SJSA1 (cell line): ENCODE results near the gene ARHGEF38. TPM values are rescaled to one million over a fixed set of nuclear protein-coding genes. Genes with fewer than 3 reads are reported as not detected.

Experiments
- DNase-seq, 2 experiments: peaks; one replicate each; pipeline ENCODE4 v3.0.0-alpha.2; 2015 to 2020; ENCODE audit warnings: low spot score in 2 of 2, low read depth in 1 of 2
- H3K27ac ChIP-seq: fragments of 250-450 bp; sonication (Bioruptor Pico); 2 replicates; pipeline ENCODE4 v1.5.1; 2020; ENCODE audit warnings: mild to moderate bottlenecking, moderate library complexity
- H3K27me3 ChIP-seq: fragments of 250-450 bp; sonication (Bioruptor Pico); replicated peaks from 2 replicates; pipeline ENCODE4 v1.5.1; 2020; ENCODE audit warnings: mild to moderate bottlenecking, moderate library complexity
- H3K36me3 ChIP-seq: fragments of 250-450 bp; sonication (Bioruptor Pico); 2 replicates; pipeline ENCODE4 v1.5.1; 2020; ENCODE audit warnings: mild to moderate bottlenecking
- H3K4me1 ChIP-seq: fragments of 250-450 bp; sonication (Bioruptor Pico); replicated peaks from 2 replicates; pipeline ENCODE4 v1.6.1; 2021; ENCODE audit warnings: mild to moderate bottlenecking
- H3K4me3 ChIP-seq: fragments of 250-450 bp; sonication (Bioruptor Pico); 2 replicates; pipeline ENCODE4 v1.5.1; 2020; ENCODE audit warnings: mild to moderate bottlenecking
- H3K9me3 ChIP-seq: fragments of 250-450 bp; sonication (Bioruptor Pico); replicated peaks from 2 replicates; pipeline ENCODE4 v1.5.1; 2020; ENCODE audit warnings: mild to moderate bottlenecking
- total RNA-seq: library from RNA; depleted of rRNA; stranded (reverse); fragments of >200 nt; shearing (Covaris generic); gene quantifications from 2 replicates; pipeline ENCODE4 v1.2.3, GENCODE V29; 2014

The ARHGEF38 gene
- total RNA-seq, 1 experiment from 2014 or later, result not detected

DNA sequence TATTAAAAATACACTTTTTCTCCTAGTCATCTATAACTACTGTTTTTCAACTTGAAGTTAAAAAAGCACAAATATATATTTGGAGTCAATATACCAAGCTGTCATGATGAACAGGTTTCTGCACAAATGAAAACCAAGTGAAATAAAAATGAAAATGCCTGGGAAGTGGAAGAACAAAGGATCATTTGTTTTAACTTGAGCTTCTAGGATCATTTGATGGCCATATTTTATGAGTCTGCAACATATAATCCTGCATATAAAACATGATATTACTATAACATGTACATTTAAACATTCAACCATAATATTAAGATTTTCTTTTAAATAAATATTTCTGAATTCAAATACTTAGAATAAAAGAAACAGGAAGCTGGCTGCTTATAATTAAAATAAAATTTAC, 8.5 kb upstream of the ARHGEF38 start:
- no peaks in the 10 kb centered on the region for H3K36me3 ChIP-seq
- H3K27ac ChIP-seq, result no peak overlapping the region

DNA sequence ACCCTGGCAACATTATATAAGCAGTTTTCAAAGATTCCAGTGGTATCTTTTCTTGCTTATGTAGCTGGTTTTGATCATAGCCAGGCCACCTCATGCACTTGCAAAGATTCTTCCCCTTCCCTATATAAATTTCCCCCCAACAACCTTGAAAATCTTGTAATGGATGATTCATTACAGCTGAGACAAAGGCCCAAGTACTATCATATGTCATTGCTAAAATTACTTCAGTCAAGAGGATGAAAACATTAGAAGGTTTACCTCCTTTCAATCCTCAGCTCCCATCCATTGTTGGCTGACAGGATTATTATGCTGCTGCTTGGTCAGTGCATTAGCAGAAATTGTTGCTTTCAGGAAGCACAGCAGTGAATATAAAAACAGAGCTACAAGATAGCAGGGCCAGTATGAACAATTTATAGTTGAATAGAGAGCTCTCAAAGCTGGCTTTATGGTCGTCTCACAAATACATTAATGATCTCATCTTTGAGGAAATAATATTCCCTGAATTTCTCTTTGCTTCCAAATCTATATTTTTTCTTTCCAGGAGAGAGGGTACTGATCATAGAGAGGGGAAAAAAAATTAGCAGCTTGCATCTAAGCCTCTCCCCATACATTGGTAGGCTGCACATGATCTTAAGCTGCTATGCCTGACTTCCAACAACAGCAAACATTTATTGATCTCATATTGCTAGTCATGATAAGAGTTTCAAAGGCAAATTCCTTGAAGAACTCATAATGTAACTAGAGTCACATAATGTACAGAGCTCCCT, 7.7 kb upstream of the ARHGEF38 start:
- H3K27ac ChIP-seq, result no peak overlapping the region
- no peaks in the 10 kb centered on the region for H3K27me3 ChIP-seq
- H3K4me1 ChIP-seq, result no peaks in the 10 kb centered on the region
- no peak for DNase-seq
- H3K9me3 ChIP-seq, result no peaks in the 10 kb centered on the region
- no peaks in the 10 kb centered on the region for H3K36me3 ChIP-seq
- no peak overlapping the region for H3K4me3 ChIP-seq

More for the DNA sequence above, 8.5 kb upstream of the ARHGEF38 start:
- Histone ChIP-seq H3K9me3 (no peaks in the 10 kb centered on the region), H3K4me1 (no peaks in the 10 kb centered on the region), H3K4me3 (no peak overlapping the region), H3K27me3 (no peaks in the 10 kb centered on the region)
- DNase-seq, result no peak

DNA sequence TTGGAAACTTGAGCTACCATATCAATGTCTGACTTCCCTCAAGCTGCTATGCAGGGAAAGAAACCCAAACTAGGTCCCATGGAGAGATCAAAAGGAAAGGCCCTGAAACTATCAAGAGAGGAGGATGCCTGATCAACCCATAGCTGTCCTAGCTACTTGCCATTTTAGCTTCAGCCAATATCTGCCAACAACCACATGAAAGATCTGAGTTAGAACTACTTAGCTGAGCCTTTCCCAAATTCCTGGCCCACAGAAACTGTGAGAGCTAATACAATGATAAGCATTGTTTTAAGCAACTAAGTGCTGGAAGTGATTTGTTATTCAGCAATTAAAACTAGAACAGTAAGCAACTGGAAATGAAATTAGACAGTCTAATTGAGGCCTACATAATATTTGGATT, 6.3 kb upstream of the ARHGEF38 start:
- Histone ChIP-seq H3K4me1 (no peaks in the 10 kb centered on the region), H3K27me3 (no peaks in the 10 kb centered on the region), H3K4me3 (no peak overlapping the region), H3K36me3 (no peaks in the 10 kb centered on the region), H3K9me3 (no peaks in the 10 kb centered on the region), H3K27ac (no peak overlapping the region)
- DNase-seq, result no peak

DNA sequence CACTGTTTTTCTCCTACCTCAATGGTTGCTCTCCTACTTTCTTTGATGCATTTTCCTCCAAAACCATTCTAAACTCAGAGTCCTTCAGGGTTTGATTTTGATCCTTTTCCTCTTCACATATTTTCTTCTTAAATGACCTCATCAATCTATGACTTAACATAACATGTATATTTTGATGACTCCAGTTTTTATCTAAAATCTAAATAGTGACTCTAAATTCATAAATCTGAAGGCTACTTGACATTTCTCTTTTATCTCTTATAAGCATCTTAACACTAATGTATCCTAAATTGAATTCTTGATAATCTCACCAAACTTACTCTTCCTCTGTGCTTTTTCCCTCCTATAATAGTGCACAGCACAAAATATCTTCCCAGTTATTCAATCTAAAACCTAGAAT, 4.7 kb upstream of the ARHGEF38 start:
- no peak for DNase-seq
- Histone ChIP-seq H3K4me1 (no peaks in the 10 kb centered on the region), H3K27me3 (no peaks in the 10 kb centered on the region), H3K4me3 (no peak overlapping the region), H3K9me3 (no peaks in the 10 kb centered on the region), H3K36me3 (no peaks in the 10 kb centered on the region), H3K27ac (no peak overlapping the region)

DNA sequence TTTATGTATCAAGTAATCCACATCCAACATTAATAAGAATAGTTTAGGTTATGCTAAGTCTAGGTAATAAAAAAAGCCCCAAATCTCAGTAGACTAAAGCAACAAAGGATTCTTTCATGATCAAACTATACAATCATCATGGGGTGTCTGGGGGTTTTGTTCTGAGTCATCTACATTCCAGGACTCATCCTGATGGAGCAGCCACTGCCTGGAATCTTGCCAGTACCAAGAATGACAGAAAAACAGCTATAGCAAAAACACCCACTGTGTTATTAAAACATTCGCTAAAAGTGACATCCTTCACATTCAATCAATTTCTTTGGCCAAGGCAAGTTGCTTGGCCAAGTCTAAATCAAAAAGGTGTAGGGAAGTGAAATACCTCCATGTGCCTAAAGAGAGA, 3.9 kb upstream of the ARHGEF38 start:
- no peaks in the 10 kb centered on the region for H3K27me3 ChIP-seq
- no peaks in the 10 kb centered on the region for H3K9me3 ChIP-seq
- no peaks in the 10 kb centered on the region for H3K36me3 ChIP-seq
- H3K4me1 ChIP-seq, result no peaks in the 10 kb centered on the region
- no peak overlapping the region for H3K27ac ChIP-seq
- DNase-seq, result no peak
- H3K4me3 ChIP-seq, result no peak overlapping the region

DNA sequence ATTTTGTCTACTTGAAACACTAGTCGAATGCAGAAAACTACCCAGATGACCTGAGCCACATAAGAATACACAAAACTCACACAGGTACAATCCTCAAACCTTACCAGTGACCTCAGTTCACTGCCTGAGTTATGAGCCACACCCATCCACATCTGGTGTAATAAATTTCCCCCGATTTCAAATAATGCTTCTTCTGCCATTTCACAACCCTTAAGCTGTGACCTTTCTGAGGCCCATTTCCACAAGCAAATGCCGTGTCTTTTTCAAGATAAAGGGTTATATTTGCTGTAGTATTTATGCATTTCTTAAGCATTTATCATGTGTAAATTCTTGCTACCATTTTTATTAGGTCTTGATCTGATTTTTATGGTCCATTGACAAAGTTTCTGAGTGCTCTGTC, 1.8 kb upstream of the ARHGEF38 start:
- Histone ChIP-seq H3K27me3 (no peaks in the 10 kb centered on the region), H3K36me3 (no peaks in the 10 kb centered on the region), H3K4me3 (no peak overlapping the region), H3K4me1 (no peaks in the 10 kb centered on the region), H3K9me3 (no peaks in the 10 kb centered on the region), H3K27ac (no peak overlapping the region)
- no peak for DNase-seq

DNA sequence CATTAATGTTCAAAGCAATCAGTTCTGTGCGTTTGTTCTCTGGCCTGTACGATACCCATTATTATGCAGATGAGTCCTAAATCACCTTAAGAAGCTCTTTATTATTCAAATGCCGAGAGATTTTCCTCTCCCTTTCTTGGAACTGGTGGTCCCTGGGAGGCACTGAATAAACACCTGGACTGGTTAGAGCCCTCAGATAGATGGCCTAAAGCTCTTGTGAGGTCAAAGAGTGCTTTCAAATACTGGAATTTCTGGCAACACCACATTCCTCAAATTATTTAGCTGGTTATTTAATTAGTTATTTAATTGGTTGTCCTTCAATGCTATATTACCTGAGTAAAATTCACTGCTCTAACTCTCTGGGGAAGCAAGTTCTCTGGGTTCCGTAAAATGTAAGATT, 3.0 kb downstream of the ARHGEF38 start:
- no peaks in the 10 kb centered on the region for H3K27me3 ChIP-seq
- no peak overlapping the region for H3K4me3 ChIP-seq
- no peaks in the 10 kb centered on the region for H3K9me3 ChIP-seq
- no peak for DNase-seq
- no peaks in the 10 kb centered on the region for H3K4me1 ChIP-seq
- no peaks in the 10 kb centered on the region for H3K36me3 ChIP-seq
- H3K27ac ChIP-seq, result no peak overlapping the region

DNA sequence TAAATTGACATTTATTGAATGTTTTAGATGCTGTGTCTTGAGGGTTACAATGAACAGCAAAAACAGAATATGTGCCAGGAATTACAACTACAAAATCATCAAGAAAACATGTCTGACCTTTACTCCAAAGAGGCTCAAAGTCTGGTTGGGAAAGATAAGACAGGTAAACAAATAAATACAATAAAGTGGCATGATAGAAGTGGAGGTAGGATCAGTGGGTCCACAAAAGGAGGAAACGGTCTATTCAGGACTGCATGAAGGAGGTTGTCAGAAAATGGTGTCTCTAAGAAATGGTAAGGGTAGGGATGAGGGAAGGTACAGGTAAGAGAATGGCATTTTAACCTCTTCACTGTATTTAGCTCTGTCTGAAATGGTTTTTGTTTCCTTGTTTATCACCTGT, 3.8 kb downstream of the ARHGEF38 start:
- no peaks in the 10 kb centered on the region for H3K27me3 ChIP-seq
- H3K4me1 ChIP-seq, result no peaks in the 10 kb centered on the region
- no peaks in the 10 kb centered on the region for H3K9me3 ChIP-seq
- H3K36me3 ChIP-seq, result no peaks in the 10 kb centered on the region
- DNase-seq, result no peak
- no peak overlapping the region for H3K27ac ChIP-seq
- no peak overlapping the region for H3K4me3 ChIP-seq

DNA sequence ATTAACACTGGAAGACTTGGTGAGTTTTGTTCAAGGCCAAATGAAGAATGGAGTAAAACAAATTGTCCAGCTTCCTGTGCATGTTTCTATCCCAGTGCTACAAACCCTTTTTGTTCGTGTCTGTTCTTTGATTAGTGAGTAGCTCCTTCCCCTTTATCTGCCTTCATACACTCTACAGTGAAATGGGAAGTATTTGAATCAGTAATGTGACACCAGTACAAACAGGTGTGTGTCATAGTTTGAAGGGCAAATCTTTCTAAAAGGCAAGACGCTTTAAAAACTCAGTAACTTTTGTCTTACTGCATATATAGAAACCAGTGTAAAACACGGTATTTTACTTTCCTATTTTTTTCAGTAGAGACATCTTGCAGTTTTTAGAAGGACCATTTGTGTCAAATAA, 5.9 kb downstream of the ARHGEF38 start:
- no peaks in the 10 kb centered on the region for H3K4me1 ChIP-seq
- DNase-seq, result no peak
- H3K27me3 ChIP-seq, result no peaks in the 10 kb centered on the region
- H3K27ac ChIP-seq, result no peak overlapping the region
- H3K4me3 ChIP-seq, result no peak overlapping the region
- H3K9me3 ChIP-seq, result no peaks in the 10 kb centered on the region
- H3K36me3 ChIP-seq, result no peaks in the 10 kb centered on the region

DNA sequence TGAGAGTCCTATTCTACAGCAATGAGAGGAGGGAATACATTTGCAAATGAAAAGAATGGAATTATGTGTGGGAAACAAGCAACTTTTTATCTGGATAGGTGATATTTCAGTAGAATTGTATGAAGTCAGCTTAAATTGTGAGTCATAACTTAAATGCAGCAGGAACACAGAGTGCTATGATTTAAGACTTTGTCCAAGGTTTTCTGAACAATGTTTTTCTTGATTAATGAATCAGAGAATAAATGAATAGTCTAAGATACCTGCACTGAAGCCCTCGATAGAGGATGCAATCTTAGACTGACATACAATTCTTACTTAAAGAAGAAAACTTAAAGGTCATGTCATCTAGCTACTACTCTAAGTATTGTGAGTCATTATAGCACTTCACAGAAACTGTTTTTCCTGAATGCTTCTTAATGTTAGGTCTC, 8.0 kb downstream of the ARHGEF38 start:
- Histone ChIP-seq H3K27me3 (no peaks in the 10 kb centered on the region), H3K27ac (no peak overlapping the region), H3K4me3 (no peak overlapping the region), H3K36me3 (no peaks in the 10 kb centered on the region), H3K9me3 (no peaks in the 10 kb centered on the region), H3K4me1 (no peaks in the 10 kb centered on the region)
- DNase-seq, result no peak

DNA sequence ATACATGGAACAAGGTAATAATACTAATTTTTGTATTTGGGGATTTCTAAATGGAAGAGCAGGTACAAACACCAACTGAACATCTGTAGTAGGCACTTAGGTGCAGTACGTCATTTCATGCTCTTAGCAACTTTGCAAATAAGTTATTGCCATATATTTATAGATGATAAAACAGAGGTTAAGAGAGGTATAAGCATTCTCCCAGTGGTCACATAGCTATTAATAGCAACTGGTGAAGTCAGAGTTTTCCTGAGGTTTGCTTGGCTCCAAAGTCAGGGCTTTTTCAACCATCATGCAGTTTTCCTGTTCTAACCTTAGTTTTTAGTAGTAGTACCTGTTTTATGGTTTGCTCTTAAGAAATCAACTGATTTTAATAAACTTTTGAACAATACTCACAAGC, 10.9 kb downstream of the ARHGEF38 start:
- no peak for DNase-seq
- Histone ChIP-seq H3K4me1 (no peaks in the 10 kb centered on the region), H3K27ac (no peak overlapping the region), H3K9me3 (no peaks in the 10 kb centered on the region), H3K27me3 (no peaks in the 10 kb centered on the region), H3K4me3 (no peak overlapping the region), H3K36me3 (no peaks in the 10 kb centered on the region)

DNA sequence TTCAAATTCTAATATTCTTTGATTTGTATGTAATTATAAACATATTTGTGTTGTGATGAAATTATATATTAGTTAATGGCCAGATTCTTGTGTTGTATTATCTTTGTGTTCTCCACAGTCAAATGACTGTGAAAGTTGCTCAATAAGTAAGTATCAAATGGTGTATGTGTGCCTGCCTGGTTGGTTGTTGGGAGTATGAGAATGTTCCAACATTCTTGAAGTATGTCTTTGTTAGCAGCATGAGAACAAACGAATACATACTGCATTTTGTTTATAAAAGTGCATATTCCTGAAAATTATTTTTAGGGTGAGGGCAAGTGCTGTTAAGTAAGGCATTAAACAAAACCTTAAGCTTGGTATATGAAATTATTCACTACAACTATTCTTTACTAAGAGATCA, 16.2 kb downstream of the ARHGEF38 start:
- Histone ChIP-seq H3K4me1 (no peaks in the 10 kb centered on the region), H3K9me3 (no peaks in the 10 kb centered on the region), H3K4me3 (no peak overlapping the region), H3K27me3 (no peaks in the 10 kb centered on the region), H3K27ac (no peak overlapping the region), H3K36me3 (no peaks in the 10 kb centered on the region)
- no peak for DNase-seq

DNA sequence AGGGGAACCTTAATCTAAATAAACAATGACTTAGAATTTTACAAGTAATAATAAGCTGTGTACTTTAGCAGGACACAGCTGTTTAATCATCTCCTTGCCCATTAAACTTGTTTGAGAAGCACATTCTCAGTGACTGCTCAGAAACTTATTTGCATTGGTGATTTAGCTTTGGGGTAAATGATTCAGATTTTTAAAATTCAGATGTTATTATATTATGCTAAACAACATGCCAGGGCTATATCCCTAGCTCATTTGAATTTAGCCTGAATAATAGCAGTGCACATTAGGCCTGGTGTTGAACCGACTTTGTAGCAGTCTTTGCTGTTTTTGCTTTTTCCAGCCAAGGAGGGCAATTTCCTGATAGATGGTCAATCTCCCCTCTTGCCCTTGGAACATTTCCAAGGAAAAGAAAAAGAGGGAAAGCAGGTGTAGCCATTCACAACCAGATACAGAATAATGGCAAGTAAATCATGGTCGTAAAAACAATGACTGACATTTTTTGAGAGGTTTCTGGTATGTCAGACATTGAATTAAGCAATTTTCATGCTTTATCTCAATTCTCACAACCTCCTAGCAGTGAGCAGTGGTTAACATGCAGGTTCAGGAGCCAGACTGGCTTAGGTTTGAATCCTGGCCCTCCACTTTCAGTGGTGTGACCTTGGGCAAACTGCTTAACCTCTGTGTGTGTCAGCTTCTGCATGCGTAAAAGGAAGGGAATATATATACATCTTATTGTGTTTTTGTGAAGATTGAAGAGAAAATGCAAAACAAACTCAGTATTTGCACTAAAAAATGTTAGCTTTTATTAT, 16.8 kb downstream of the ARHGEF38 start:
- H3K36me3 ChIP-seq, result no peaks in the 10 kb centered on the region
- H3K27ac ChIP-seq, result no peak overlapping the region
- no peaks in the 10 kb centered on the region for H3K27me3 ChIP-seq
- no peaks in the 10 kb centered on the region for H3K4me1 ChIP-seq
- H3K9me3 ChIP-seq, result no peaks in the 10 kb centered on the region
- H3K4me3 ChIP-seq, result no peak overlapping the region
- no peak for DNase-seq

DNA sequence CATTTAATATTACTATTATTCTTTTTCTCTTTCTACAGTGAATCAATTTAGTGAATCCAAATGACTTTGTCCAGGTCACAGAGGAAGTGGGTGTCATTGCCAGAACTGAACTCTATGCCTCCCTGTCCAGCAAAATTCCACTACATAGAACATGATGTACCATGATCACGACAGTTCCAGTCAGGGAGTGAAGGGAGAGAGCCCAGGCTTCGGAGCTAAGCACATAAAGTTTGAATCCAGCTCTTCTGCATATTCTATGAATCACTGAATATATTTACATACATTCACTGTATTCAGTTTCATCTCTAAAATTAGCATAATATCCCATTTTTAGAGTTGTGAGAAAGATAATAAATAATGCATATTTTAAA, 17.4 kb downstream of the ARHGEF38 start:
- Histone ChIP-seq H3K36me3 (no peaks in the 10 kb centered on the region), H3K4me1 (no peaks in the 10 kb centered on the region), H3K4me3 (no peak overlapping the region), H3K27ac (no peak overlapping the region), H3K9me3 (no peaks in the 10 kb centered on the region), H3K27me3 (no peaks in the 10 kb centered on the region)
- DNase-seq, result no peak
